Upper lobe of left lung (tissue), 6 donors: ENCODE results near the gene VAV2. TPM values are rescaled to one million over a fixed set of nuclear protein-coding genes. Genes with fewer than 3 reads are reported as not detected.
A peak's percentile ranks its signal among the peaks of the same experiment; 100 is the strongest.

Source experiments
- ATAC-seq, 2 donors: fragments of 200-7000 bp; cut with Tn5 transposase; one replicate each; pipeline ENCODE4 v1.9.1; 2022; ENCODE audit warnings: mild to moderate bottlenecking in 2 of 2, moderate library complexity in 2 of 2; ENCODE audit not compliant: low FRiP score in 2 of 2
- DNase-seq, 2 donors: peaks; one replicate each; pipeline ENCODE4 v3.0.0-alpha.2; 2019 to 2020
- H3K27ac ChIP-seq, 4 donors: fragments of 200-600 bp; sonication (generic); one replicate each; pipeline ENCODE4 v1.5.1; 2016 to 2019
- H3K27me3 ChIP-seq, 4 donors: fragments of 200-600 bp; sonication (generic); one replicate each; pipeline ENCODE4 v1.5.1; 2017 to 2019
- H3K36me3 ChIP-seq, 4 donors: fragments of 200-600 bp; sonication (generic); one replicate each; pipeline ENCODE4 v1.5.1; 2016 to 2019
- H3K4me1 ChIP-seq, 4 donors: fragments of 200-600 bp; sonication (generic); one replicate each; pipeline ENCODE4 v1.5.1; 2018 to 2019
- H3K4me3 ChIP-seq, 4 donors: fragments of 200-600 bp; sonication (generic); one replicate each; pipeline ENCODE4 v1.5.1; 2017 to 2019; ENCODE audit warnings: mild to moderate bottlenecking in 2 of 4, moderate library complexity in 1 of 4
- H3K9me3 ChIP-seq, 4 donors: fragments of 200-600 bp; sonication (generic); one replicate each; pipeline ENCODE4 v1.5.1; 2018 to 2019
- CTCF ChIP-seq, 6 experiments: fragments of 450-650 bp in 4 of 6; fragments of 200-600 bp in 2 of 6; sonication (generic) in 2 of 6; IDR thresholded peaks; one replicate each; pipeline ENCODE4 v1.5.1; 2016 to 2019; ENCODE audit warnings: antibody characterized with exemption in 6 of 6
- EP300 ChIP-seq, 4 donors: sonication (generic); formaldehyde crosslinking; IDR thresholded peaks; one replicate each; pipeline ENCODE4 v1.5.1; 2017; ENCODE audit warnings: antibody characterized with exemption in 4 of 4, control low read depth in 2 of 4
- POLR2A ChIP-seq, 4 donors: fragments of 450-650 bp; IDR thresholded peaks; one replicate each; pipeline ENCODE4 v1.5.1; 2016 to 2017; ENCODE audit warnings: antibody characterized with exemption in 4 of 4, mild to moderate bottlenecking in 2 of 4
- POLR2AphosphoS5 ChIP-seq, 2 donors: sonication (generic); formaldehyde crosslinking; IDR thresholded peaks; one replicate each; pipeline ENCODE4 v1.5.1; 2017; ENCODE audit warnings: antibody characterized with exemption in 2 of 2
- WGBS, 2 donors: methylation state at CpG; one replicate each; pipeline ENCODE4 v1.1.5; 2017 to 2018; 5-methylcytosine and 5-hydroxymethylcytosine counted together
- total RNA-seq, 6 donors: library from RNA; depleted of rRNA in 4 of 6; stranded (reverse); fragments of >200 nt in 4 of 6; gene quantifications; one replicate each; pipeline versions ENCODE4 v1.1.0 to v1.2.1, GENCODE V29; 2016 to 2021
- donor health status: DM: no; HTN: no; CAD: no; lungs with moderate emphysema.
- donor health status: DM: no; HTN: yes; CAD: no; lungs with severe emphysema.

The VAV2 gene
- total RNA-seq, 6 donors from 2014 or later, result 12.0 to 38.8 (median 22.0) TPM

- peak overlapping the region in 3 of 4 donors; percentile 82 to 98 (median 87) for H3K4me3 ChIP-seq
- no peak for ATAC-seq
- 72 to 85% methylated on average over 4 of the region's 4 CpGs for WGBS, 2 donors
Measured at GRCh38 chr9:134024214-134024792, 32.2 kb upstream of the VAV2 start.

GRCh38 chr9:134014946-134015345 is 22.8 kb upstream of the VAV2 start:
- no peak for TF ChIP-seq POLR2AphosphoS5 (IDR thresholded peaks at IDR 0.05)
- TF ChIP-seq EP300 (IDR thresholded peaks at IDR 0.05), result no peak
- no peak for TF ChIP-seq POLR2A (IDR thresholded peaks at IDR 0.05)
- TF ChIP-seq CTCF (IDR thresholded peaks at IDR 0.05), result no peak
- no peak for DNase-seq
- ATAC-seq, result no peak

More at GRCh38 chr9:134024214-134024792, 32.2 kb upstream of the VAV2 start:
- TF ChIP-seq EP300 (IDR thresholded peaks at IDR 0.05) (no peak), CTCF (IDR thresholded peaks at IDR 0.05) (no peak), POLR2A (IDR thresholded peaks at IDR 0.05) (no peak), POLR2AphosphoS5 (IDR thresholded peaks at IDR 0.05) (no peak)
- Histone ChIP-seq H3K36me3 (peaks cover 0 to 11% (median 2%) of the 10 kb centered on the region in 4 donors), H3K9me3 (no peaks in the 10 kb centered on the region), H3K4me1 (peaks cover 7 to 17% (median 9%) of the 10 kb centered on the region in 4 donors), H3K27ac (peak overlapping the region in 2 of 4 donors; percentile 44 to 59), H3K27me3 (no peaks in the 10 kb centered on the region)
- DNase-seq, result no peak

GRCh38 chr9:134011401-134011800 is 19.3 kb upstream of the VAV2 start:
- 81 to 99% methylated on average over 6 of the region's 6 CpGs for WGBS, 2 donors
- TF ChIP-seq POLR2AphosphoS5 (IDR thresholded peaks at IDR 0.05) (no peak), EP300 (IDR thresholded peaks at IDR 0.05) (no peak), POLR2A (IDR thresholded peaks at IDR 0.05) (no peak), CTCF (IDR thresholded peaks at IDR 0.05) (no peak)
- peaks cover 0 to 5% (median 0%) of the 10 kb centered on the region in 4 donors for H3K9me3 ChIP-seq
- no peak for DNase-seq
- no peaks in the 10 kb centered on the region for H3K27me3 ChIP-seq
- no peak overlapping the region for H3K4me3 ChIP-seq
- H3K4me1 ChIP-seq, result peaks cover 0 to 6% (median 0%) of the 10 kb centered on the region in 4 donors
- no peak for ATAC-seq
- no peak overlapping the region for H3K27ac ChIP-seq
- no peaks in the 10 kb centered on the region for H3K36me3 ChIP-seq

More at GRCh38 chr9:134014946-134015345, 22.8 kb upstream of the VAV2 start:
- 72 to 86% methylated on average over 2 of the region's 2 CpGs for WGBS, 2 donors
- Histone ChIP-seq H3K4me3 (no peak overlapping the region), H3K4me1 (peaks cover 0 to 6% (median 0%) of the 10 kb centered on the region in 4 donors), H3K27ac (no peak overlapping the region), H3K9me3 (peaks cover 0 to 5% (median 0%) of the 10 kb centered on the region in 4 donors), H3K36me3 (no peaks in the 10 kb centered on the region), H3K27me3 (no peaks in the 10 kb centered on the region)

GRCh38 chr9:134010310-134011173 is 18.4 kb upstream of the VAV2 start:
- H3K27me3 ChIP-seq, result no peaks in the 10 kb centered on the region
- DNase-seq, result peak in 1 of 2 donors; percentile 35
- no peak overlapping the region for H3K4me3 ChIP-seq
- peaks cover 0 to 6% (median 0%) of the 10 kb centered on the region in 4 donors for H3K4me1 ChIP-seq
- 52 to 77% methylated on average over 15 to 20 of the region's 20 CpGs for WGBS, 2 donors
- no peaks in the 10 kb centered on the region for H3K36me3 ChIP-seq
- H3K27ac ChIP-seq, result no peak overlapping the region
- ATAC-seq, result no peak
- TF ChIP-seq POLR2A (IDR thresholded peaks at IDR 0.05) (no peak), CTCF (IDR thresholded peaks at IDR 0.05) (no peak), EP300 (IDR thresholded peaks at IDR 0.05) (no peak), POLR2AphosphoS5 (IDR thresholded peaks at IDR 0.05) (no peak)
- peaks cover 0 to 5% (median 0%) of the 10 kb centered on the region in 4 donors for H3K9me3 ChIP-seq
